Inflammatory macrophage treated with lipopolysaccharide for 1 hour (primary cell): Measurements from ENCODE around the gene GPC5.
"Not testable (repeated sequence)": the region's sequence is repeated elsewhere in the genome, so short reads cannot be mapped to it uniquely, and the experiment has no call there.

Source experiments
- DNase-seq, 2 donors: peaks; one replicate each; pipeline ENCODE4 v3.0.0-alpha.2; 2020 to 2022

The GPC5 gene

GRCh38 chr13:91398413-91399188, at the start of gene GPC5:
Gene GPC5, plus strand, starts transcription at chr13:91398621.
- peak; percentile 62 to 76 for DNase-seq

GRCh38 chr13:91348906-91349435, 49.5 kb upstream of the GPC5 start:
- DNase-seq = peak; percentile 79 to 98

GRCh38 chr13:91349992-91350911, 48.2 kb upstream of the GPC5 start:
- no peak for DNase-seq

GRCh38 chr13:91351123-91351522, 47.3 kb upstream of the GPC5 start:
- no peak for DNase-seq

GRCh38 chr13:91351980-91352379, 46.4 kb upstream of the GPC5 start:
- no peak for DNase-seq

- not testable (repeated sequence) for DNase-seq
Measured at GRCh38 chr13:91352891-91353290, 45.5 kb upstream of the GPC5 start.

- no peak for DNase-seq
Measured at GRCh38 chr13:91353494-91353893, 44.9 kb upstream of the GPC5 start.

- DNase-seq = no peak
Measured at GRCh38 chr13:91355099-91355825, 43.2 kb upstream of the GPC5 start.

- DNase-seq = no peak
Measured at GRCh38 chr13:91355826-91356710, 42.4 kb upstream of the GPC5 start.

GRCh38 chr13:91356919-91357612, 41.4 kb upstream of the GPC5 start:
- no peak for DNase-seq

GRCh38 chr13:91357613-91358386, 40.6 kb upstream of the GPC5 start:
- DNase-seq = no peak

- no peak for DNase-seq
Measured at GRCh38 chr13:91358387-91358782, 40.0 kb upstream of the GPC5 start.

- DNase-seq = no peak
Measured at GRCh38 chr13:91359111-91359510, 39.3 kb upstream of the GPC5 start.

- no peak for DNase-seq
Measured at GRCh38 chr13:91359631-91360030, 38.8 kb upstream of the GPC5 start.

GRCh38 chr13:91360246-91360751, 38.1 kb upstream of the GPC5 start:
- no peak for DNase-seq

GRCh38 chr13:91361755-91362271, 36.6 kb upstream of the GPC5 start:
- no peak for DNase-seq

GRCh38 chr13:91362908-91363307, 35.5 kb upstream of the GPC5 start:
- DNase-seq = no peak

- no peak for DNase-seq
Measured at GRCh38 chr13:91368101-91368500, 30.3 kb upstream of the GPC5 start.

GRCh38 chr13:91368676-91369440, 29.6 kb upstream of the GPC5 start:
- no peak for DNase-seq
